ENCODE results near the gene TRPT1.

The TRPT1 gene

DNA sequence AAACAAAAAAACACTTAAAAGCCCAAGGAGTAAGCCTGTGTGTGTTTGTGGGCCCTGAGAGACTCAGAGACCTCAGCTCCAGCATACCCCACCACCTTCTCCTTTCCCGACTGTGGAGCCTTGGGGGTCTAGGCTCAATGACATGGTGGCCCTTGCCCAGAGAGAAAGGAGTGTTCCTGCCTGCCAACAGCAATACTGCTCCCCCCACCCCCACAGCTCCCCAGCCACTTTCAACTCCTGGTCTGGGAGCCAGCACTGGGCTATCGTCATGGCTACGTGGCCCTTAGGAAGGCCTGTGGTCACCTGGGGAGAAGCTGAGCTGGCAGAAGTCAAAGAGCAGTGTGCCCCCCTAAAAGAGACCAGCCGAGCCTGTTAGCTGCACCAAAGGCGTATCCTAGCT is 18.1 kb upstream of the TRPT1 start:
- no peak for DNase-seq

DNA sequence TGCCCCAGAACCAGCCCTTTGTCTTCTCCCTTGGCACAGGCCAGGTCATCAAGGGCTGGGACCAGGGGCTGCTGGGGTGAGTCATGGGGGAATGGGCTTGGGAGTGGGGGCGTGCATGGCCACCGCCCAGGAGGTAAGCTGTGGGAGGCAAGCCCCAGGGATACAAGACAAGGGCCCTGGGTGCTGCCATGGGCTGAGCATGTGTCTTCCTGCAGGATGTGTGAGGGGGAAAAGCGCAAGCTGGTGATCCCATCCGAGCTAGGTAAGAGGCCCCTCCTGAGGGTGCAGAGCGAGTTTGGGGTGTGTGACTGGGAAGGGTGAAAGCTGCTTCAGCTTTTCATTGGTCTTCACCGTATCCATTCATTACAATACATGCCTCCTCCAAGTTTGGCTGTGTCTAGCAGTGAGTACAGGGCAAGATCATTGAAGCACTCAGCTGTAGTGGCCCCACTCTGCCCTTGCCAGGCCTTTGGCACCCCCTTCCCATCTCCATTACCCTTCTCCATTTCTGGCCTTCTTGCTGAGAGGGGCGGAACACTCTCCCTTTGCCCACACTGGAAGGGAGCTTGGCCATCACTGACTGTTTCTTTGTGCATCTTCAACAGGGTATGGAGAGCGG is 17.4 kb upstream of the TRPT1 start:
- no peak for DNase-seq

DNA sequence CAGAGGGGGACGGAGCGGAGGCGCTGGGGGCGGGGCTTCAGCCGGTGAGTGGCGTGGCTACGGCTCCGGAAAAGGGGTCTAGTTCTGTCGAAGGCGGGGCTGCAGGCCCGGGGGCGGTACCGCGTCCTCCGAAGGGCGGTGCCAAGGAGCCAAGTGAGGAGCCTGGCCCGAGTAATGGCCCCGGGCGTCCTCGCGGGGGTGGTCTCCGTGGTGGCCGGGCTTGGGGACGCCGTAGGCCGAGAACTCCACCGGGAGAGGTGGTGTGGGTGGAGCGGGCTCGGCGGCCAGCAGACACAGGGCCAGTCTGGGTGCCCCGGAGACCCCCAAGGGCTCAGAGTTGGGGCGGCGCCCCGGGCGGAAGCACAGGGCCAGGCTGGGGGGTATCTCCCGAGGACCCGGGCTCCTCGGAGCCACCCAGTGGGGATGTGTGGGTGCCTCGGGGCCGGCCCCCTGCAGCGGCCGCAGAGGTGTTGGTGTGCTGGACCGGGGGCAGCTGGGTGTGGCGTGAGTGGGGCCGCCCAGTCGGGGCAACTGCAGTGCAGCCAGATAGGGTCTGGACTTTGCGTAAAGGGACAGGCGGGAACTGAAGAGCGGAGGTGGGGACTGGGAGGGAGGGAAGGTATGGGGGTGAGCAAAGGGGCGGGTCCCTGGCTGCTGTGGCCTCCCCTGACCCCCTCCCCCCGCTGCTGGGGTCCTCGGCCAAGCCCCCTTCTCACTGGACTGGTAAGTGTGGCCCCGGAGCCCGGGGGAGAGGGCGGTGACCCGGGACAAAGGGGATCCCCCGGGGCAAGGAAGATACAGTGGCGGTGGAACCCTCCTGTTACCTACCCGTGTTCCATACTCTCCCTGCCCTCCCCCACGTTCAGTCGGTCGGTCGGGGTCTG is 15.7 kb upstream of the TRPT1 start:
- DNase-seq: peak; percentile 72

DNA sequence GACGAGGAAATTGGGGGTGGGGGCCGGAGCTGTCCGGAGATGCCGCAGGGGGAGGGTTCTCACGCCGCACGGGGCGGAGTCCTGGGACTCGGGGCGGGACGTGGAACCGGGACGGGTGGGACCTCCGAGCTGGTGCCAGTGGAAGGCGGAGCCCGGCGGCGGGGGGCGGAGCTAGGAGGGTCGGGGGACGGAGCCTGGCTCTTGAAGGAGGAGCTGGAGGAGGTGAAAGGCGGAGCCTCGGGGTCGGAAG is 15.2 kb upstream of the TRPT1 start:
- DNase-seq: peak; percentile 99

DNA sequence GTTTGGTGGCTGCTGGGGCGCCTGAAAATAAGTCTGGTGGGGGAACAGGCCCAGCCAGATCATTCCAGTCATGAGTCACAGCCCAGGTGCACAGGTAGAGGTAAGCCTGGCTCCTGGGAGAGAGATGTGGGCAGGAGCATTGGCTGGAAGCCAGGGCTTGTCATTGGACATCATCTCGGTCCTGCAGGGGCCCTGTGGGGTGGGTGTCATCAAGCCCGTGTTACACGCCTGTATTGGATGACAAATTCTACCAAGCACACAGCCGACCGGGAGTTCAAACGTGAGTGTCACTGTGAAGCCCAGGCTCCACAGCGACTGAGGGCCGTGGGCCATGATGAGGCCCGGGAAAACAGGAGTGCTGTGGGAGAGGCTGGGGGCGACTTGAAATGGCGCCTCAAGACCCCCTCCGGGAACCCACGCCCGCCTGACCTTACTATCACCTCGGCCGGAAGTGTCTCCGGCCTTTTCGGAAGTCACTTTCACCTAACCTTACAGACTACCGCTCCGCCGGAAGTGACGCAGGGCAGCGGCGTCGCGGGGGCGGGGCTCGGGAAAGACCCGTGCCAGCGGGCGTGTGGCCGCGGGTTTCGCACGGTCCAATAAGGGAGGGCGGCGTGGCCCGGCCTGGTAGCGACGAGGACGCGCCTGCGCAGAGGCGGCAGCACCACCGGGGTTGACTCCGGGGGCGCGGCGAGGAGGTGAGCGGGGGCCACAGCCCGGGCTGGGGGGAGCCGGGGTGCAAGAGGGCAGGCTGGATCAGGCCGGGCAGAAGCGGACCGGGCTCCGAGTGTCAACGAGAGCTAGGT is 14.7 kb upstream of the TRPT1 start, which contains the start of gene FKBP2:
FKBP2 (plus strand) TSS at position 661 of the 806 bp plus-strand sequence. CDS start 1,293 bp downstream, outside the sequence.
- DNase-seq: peak; percentile 98

DNA sequence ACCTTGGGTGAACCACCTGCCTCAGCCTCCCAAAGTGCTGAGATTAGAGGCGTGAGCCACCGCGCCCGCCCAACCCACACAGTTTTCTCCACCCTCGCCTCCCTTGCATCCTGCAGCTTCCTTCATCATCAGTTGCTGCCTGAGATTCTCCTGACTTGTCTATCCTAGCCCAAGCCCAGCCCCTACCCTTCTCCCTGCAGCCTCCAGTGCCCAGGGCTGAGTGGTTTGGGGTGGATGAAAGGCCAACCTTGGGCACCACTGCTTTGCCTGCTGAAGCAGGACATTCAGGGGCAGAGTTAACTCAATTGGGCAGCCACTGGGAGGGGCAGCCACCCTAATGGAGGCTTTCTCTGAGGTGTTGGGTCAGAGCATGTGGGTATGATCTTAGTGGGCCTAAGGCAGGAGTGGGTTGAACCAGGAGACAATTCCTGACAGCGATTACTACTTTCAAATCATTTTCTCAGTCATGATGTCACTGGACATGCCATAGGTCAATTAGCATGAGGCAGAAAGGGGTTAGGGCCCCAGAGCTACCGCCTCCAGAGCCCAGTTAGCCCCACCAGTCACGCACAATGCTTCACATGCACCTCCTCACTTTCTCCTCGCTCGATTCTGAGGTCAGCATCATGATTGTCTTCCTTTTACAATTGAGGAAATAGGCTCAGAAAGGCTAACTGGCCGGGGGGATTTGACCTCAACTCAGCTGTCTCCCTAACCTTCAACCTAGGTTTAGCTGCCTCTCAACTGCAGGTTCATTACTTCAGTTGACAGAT is 13.9 kb upstream of the TRPT1 start:
- DNase-seq: peak; percentile 81

DNA sequence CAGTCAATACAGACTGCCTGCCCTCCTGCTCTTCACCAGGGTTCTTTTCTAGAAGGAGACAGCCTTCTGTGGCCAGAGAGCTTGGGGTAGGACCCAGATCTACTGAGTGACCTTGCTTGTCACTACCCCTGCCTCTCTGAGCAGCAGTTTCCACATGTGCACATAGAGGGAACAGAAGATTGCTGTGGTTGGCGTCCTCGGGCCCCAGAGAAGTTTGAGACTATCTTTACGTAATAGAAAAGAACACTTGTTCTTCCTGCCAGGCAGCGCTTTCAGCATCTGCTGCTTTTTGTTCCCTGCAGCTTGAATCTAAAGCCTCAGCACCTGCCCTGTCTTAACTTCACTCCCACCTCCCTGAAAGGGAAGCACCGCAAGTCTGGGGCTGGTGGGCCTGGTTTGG is 13.0 kb upstream of the TRPT1 start:
- no peak for DNase-seq

DNA sequence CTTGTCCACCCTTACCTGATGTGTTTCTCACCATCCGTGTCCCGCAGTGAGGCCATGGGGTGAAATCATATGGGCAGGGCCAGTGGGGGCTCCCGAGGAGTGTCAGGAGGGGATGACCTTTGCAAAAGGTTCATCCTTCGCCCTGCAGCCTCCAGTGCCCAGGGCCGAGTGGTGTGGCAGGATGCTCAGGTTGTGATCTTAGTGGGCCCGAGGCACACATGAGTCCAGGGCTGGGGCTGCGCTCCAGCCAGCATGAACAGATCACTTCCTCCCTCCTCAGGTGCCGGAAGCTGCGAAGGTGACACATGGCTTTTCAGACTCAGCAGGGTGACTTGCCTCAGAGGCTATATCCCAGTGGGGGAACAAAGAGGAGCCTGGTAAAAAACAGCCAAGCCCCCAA is 12.1 kb upstream of the TRPT1 start:
- DNase-seq: no peak

DNA sequence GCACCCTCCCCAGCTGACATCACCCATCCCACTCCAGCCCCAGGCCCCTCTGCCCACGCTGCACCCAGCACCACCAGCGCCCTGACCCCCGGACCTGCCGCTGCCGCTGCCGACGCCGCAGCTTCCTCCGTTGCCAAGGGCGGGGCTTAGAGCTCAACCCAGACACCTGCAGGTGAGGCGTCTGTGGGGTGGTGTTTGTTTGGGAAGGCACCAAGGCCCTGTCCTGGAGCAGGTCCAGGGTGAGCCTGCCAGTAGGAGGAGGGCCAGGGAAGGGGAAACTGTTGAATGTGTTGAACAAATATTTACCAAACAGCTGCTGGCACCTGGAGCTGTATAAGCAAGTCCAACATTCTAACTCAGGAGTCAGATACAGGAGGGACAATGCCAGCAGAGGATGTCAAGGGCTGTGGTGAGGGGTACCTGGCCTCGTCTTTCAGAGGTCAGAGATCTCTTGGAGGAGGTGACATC is 11.5 kb upstream of the TRPT1 start:
- no peak for DNase-seq

DNA sequence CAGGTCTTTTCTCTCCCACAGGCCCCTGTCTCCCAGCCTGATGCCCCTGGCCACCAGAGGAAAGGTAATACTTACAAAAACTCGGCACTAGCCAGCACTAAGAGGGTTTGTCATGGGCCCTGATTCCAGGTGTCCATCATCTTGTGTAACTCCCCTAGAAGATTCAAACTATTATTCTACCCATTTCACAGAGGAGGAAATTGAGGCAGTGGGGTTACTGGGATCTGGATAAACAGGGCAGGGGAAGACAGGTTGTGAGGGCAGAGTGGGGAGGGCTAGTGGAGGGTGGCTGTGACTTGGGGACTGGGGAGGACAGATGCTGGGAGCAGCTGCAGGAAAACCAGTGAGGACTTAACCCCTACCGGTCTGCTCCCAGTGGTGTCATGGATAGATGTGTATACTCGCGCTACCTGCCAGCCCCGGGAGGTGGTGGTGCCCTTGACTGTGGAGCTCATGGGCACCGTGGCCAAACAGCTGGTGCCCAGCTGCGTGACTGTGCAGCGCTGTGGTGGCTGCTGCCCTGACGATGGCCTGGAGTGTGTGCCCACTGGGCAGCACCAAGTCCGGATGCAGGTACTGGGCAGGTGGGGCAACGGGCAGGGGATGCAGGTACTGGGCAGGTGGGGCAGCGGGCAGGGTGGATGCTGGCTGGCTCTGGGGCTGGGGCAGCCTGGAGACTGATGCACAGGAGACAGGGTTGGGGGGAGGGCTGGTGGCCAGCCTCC is 9.6 kb upstream of the TRPT1 start:
- DNase-seq: no peak

DNA sequence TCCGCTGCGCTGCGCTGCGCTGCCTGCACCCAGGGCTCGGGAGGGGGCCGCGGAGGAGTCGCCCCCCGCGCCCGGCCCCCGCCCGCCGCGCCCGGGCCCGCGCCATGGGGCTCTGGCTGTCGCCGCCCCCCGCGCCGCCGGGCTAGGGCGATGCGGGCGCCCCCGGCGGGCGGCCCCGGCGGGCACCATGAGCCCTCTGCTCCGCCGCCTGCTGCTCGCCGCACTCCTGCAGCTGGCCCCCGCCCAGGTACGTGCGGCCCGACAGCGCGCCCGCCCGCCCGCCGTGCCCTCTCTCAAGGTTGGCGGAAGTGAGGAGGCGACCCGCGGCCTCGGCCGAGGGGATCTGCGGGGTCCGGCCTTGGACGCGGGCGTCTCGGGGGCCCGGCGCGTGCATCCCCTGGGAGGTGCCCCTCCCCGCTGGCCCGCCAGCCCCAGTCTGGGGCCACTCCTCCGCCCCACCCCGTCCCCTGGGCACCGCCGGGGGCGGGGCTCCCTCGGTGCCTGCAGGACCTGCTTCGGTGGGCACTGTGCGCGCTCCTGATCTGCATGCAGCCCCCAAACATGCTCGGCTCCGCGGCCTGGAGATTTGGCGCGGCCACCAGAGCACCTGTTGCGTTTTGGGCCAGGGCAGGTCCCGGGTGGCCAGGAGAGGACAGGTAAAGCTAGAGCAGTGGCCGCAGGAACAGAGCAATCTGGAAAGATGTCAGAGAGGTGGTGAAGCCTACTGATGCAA is 8.8 kb upstream of the TRPT1 start:
- peak; percentile 53 for DNase-seq

DNA sequence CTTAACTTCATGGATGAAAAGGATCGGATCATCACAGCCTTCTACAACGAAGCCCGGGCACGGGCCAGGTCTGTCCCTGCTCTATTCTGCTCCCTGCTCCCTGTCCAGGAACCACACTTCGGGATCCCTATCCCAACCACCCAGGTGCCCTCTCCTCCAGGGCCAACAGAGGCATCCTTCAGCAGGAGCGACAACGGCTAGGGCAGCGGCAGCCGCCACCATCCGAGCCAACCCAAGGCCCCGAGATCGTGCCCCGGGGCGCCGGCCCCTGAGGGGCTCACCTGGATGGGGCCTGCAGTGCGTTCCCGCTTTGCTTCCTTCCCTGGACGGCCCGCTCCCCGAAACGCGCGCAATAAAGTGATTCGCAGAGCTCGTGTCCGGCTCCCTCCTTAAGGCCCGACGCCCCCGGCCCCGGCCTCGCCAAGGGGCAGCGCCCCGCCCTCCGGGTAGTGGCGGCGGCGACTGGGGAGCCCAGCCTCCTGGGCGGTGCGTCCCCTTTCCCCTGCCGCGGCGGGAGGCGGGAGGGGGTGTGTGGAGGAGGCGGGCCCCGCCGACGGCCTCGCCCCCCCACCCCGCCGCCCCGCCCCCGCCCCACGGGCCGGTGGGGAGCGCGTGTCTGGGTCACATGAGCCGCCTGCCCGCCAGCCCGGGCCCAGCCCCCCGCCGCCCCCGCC is 8.1 kb upstream of the TRPT1 start, which contains the start of gene VEGFB:
VEGFB (plus strand) TSS at position 672 of the 674 bp plus-strand sequence. CDS start 250 bp downstream, outside the sequence.
- peak; percentile 56 for DNase-seq

DNA sequence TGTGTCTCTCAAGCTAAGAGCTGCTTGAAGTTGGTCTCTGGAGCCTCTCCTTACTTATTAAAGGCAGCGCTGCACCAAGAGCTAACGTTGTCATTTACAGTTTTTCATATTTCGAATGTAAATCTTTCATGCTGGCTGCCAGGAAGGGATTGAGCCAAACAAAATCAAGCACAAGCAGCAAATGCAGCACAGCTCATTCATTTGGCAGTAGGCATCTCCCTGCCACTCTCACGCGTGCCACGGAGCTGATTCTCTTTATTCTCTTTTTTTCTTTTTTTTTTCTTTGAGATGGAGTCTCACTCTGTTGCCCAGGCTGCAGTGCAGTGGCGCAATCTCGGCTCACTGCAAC is 7.0 kb upstream of the TRPT1 start:
- no peak for DNase-seq

DNA sequence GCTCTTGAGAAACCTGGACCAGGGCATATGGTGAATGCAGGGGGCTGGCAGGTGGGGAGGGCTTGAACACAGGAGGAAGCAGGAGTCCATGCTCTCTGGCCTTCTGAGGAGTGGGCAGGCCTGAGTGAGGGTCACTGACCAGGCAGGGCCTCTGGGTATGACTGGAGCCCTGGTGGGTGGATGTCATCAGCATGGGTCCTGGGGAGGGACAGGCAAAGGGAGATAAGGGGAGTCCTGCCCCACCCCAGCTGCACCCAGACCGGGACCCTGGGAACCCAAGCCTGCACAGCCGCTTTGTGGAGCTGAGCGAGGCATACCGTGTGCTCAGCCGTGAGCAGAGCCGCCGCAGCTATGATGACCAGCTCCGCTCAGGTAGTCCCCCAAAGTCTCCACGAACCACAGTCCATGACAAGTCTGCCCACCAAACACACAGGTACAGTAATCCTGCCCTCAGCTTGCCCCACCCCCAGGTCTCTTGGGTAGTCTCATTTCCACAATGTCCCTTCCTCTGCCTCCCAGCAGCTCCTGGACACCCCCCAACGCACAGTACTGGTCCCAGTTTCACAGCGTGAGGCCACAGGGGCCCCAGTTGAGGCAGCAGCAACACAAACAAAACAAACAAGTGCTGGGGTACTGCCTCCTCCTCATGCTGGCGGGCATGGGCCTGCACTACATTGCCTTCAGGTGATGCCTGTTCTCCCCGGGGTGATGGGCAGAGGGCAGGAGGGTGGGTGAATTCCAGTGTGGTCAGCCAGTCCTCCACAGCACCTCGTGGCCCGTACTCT is 6.4 kb upstream of the TRPT1 start:
- no peak for DNase-seq

DNA sequence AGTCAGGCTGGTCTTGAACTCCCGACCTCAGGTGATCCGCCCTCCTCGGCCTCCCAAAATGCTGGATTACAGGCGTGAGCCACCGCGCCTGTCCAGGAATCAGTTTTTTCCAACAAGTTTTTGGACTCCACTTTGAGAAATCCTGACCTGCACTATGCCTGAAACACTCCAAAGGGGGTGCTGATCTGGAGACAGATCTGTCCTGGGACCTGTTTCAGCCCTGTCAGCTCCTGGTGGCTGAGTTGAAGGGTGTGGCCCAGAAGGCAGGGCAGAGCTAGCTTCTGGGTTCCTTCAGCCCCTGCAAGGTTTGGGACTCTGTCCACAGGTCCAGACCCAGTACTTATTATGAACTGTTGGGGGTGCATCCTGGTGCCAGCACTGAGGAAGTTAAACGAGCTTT is 5.6 kb upstream of the TRPT1 start:
- DNase-seq: no peak

DNA sequence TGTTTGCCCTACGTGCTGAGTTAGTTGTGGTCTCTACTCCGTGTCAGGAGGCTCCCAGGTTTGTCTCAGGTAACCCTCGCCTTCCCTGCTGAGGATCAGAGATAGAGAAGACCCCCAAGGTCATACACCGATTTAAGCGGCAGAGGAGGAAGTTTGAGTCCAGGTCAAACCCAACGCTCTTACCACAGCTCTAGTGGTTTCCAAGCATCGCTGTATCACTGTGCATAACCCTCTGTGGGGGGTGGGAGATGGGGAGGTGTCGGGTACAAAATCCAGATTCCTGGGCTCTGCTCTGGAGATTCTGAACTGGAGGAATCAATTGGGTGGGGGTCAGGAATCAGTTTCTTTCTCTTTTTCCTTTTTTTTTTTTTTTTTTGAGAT is 5.0 kb upstream of the TRPT1 start:
- DNase-seq: peak; percentile 70

DNA sequence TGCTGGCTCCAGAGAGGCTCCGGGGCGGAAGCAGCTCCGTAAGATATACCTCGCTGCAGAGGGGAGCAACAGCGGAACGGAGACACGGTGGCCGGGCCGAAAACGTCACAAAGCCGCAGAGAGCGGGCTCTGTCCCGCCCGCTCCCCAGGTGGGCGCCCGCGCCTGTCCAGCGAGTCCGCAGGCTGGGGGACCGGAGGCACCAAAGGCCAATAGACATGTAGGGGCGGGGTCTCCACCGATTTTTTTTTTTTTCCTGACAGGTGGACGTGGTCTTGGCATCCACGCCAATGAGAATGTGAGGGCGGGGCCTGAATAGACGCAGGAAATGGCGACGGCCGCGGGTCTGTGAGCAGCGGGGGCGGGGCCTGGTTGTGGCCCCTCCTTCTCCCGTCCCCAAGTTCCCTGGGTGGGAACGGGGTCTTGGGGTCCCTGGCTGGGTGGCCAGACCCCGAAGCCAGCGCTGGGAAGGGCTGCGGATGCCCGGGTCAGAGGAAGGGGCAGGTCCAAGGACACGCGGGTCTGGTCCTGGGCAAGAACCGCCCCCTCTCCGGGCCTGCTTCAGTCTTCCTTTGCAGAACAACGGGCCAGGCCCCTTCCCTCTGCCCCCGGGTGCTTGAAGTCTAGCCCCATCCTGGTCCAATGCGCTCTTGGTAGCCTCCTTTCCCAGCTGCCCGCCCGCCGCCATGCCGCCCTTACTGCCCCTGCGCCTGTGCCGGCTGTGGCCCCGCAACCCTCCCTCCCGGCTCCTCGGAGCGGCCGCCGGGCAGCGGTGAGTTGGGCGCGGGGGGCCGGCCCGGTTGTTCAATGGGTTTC is 4.4 kb upstream of the TRPT1 start, which contains the start of gene DNAJC4:
DNAJC4 (plus strand) TSS at position 378 of the 814 bp plus-strand sequence; CDS start at position 685, 307 bp downstream.
- DNase-seq: peak; percentile 97

DNA sequence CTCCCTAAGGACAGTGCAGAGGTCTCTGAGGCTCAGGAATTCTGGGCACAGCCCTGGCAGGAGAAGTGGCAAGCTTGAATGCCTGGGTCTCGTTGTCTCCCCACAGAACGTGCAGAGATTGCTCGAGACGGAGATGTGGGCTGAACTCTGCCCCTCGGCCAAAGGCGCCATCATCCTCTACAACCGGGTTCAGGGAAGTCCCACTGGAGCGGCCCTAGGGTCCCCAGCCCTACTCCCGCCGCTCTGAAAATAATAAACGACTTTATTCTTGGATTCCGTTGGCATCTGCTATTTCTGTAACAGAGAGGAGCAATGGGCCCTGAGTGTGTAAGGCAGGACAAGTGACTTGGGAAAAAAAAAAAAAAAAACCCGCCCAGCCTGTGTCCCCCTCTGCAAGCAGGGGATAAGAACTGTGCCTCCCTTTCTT is 3.8 kb upstream of the TRPT1 start:
- no peak for DNase-seq

Measured in OCI-M1 (cell line).